Measurements from ENCODE around the gene ELMO1. TPM values are rescaled to one million over a fixed set of nuclear protein-coding genes. Genes with fewer than 3 reads are reported as not detected.

The ELMO1 gene
- total and polyA plus RNA-seq, 2 of the 13 experiments (the other 11 are each of a cell fraction or from before 2014, with no cell fraction given) = 0.11 to 0.17 TPM

DNA sequence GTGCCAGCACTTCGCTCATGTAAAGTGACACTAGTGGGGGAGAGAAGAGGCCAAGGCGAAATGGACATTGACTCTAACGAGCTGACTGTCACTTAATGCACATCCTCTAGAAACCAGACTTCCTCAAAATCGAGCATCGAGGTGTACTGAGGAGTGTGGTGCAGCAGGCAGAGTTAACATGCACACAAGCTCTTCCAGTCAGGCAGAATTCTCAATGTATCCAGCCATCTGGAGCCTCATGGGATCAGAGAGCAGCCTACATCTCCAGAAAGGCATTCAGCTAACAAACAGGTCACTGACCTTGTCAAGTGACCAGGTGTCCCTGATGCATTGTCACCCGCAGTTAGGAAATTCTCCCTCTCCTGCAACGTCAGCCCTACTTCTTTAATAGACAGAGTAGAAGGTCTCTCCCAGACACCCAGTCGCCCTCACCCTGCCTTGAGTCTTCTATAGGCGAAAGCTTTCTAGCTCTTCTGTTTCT is 464.6 kb downstream of the ELMO1 start (continued):
- TF ChIP-seq, protein P1, sequence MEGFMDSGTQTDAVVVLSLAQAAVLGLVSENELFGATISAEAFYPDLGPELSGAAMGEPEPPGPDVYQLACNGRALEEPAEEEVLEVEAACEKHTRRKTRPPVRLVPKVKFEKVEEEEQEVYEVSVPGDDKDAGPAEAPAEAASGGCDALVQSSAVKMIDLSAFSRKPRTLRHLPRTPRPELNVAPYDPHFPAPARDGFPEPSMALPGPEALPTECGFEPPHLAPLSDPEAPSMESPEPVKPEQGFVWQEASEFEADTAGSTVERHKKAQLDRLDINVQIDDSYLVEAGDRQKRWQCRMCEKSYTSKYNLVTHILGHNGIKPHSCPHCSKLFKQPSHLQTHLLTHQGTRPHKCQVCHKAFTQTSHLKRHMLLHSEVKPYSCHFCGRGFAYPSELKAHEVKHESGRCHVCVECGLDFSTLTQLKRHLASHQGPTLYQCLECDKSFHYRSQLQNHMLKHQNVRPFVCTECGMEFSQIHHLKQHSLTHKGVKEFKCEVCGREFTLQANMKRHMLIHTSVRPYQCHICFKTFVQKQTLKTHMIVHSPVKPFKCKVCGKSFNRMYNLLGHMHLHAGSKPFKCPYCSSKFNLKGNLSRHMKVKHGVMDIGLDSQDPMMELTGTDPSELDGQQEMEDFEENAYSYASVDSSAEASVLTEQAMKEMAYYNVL (CRISPR knock-in tag; IDR thresholded peaks at IDR 0.05; ENCODE audit: borderline replicate concordance) = no peak
- TF ChIP-seq RXRB (CRISPR knock-in tag; IDR thresholded peaks at IDR 0.05; ENCODE audit: borderline replicate concordance) (peak; percentile 82), IKZF4 (CRISPR knock-in tag; IDR thresholded peaks at IDR 0.05; ENCODE audit: borderline replicate concordance, low read depth, not compliant biosample characterization) (no peak), ADNP (CRISPR knock-in tag; IDR thresholded peaks at IDR 0.05) (no peak), HHEX (CRISPR knock-in tag; IDR thresholded peaks at IDR 0.05) (no peak), TP53 (CRISPR knock-in tag; conservative IDR thresholded peaks at IDR 0.05) (no peak), HNRNPL (IDR thresholded peaks at IDR 0.05; ENCODE audit: low read depth, low read length) (no peak), TEAD2 (CRISPR knock-in tag; IDR thresholded peaks at IDR 0.05) (no peak), ZNF230 (CRISPR knock-in tag; IDR thresholded peaks at IDR 0.05) (no peak), PHF8 (CRISPR knock-in tag; IDR thresholded peaks at IDR 0.05) (no peak), ZNF367 (CRISPR knock-in tag; IDR thresholded peaks at IDR 0.05; ENCODE audit: borderline replicate concordance) (no peak), YEATS4 (CRISPR knock-in tag; IDR thresholded peaks at IDR 0.05; ENCODE audit: borderline replicate concordance) (0 out of 2 replicates have a peak, but pooled peaks have one; percentile 32), ZNF260 (CRISPR knock-in tag; IDR thresholded peaks at IDR 0.05; ENCODE audit: borderline replicate concordance, low read depth) (no peak), ZNF749 (CRISPR knock-in tag; IDR thresholded peaks at IDR 0.05; ENCODE audit: borderline replicate concordance) (peak; percentile 29; the same call in 1 of the 2 replicates)
- TF ChIP-seq, protein P2, sequence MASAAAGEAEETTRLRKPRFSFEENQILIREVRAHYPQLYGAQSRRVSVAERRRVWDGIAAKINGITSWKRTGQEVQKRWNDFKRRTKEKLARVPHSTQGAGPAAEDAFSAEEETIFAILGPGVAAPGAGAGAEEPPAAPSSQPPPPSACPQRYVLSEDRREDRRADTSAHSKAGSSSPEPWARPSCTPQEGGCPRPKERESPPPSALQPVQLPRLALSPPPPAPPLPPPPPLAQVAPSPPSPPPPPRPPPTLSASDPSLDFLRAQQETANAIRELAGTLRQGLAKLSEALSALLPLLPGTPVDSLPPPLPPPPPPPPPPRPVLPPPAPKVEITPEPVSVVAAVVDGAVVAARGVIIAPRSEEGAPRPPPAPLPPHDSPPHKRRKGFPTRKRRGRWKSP (CRISPR knock-in tag; IDR thresholded peaks at IDR 0.05) = 0 out of 2 replicates have a peak, but pooled peaks have one; percentile 24
- TF ChIP-seq, protein P3, sequence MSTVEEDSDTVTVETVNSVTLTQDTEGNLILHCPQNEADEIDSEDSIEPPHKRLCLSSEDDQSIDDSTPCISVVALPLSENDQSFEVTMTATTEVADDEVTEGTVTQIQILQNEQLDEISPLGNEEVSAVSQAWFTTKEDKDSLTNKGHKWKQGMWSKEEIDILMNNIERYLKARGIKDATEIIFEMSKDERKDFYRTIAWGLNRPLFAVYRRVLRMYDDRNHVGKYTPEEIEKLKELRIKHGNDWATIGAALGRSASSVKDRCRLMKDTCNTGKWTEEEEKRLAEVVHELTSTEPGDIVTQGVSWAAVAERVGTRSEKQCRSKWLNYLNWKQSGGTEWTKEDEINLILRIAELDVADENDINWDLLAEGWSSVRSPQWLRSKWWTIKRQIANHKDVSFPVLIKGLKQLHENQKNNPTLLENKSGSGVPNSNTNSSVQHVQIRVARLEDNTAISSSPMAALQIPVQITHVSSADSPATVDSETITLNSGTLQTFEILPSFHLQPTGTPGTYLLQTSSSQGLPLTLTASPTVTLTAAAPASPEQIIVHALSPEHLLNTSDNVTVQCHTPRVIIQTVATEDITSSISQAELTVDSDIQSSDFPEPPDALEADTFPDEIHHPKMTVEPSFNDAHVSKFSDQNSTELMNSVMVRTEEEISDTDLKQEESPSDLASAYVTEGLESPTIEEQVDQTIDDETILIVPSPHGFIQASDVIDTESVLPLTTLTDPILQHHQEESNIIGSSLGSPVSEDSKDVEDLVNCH (CRISPR knock-in tag; IDR thresholded peaks at IDR 0.05) = no peak
- TF ChIP-seq, protein P4, sequence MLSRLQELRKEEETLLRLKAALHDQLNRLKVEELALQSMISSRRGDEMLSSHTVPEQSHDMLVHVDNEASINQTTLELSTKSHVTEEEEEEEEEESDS (CRISPR knock-in tag; IDR thresholded peaks at IDR 0.05; ENCODE audit: borderline replicate concordance) = no peak
- TF ChIP-seq, protein P5, sequence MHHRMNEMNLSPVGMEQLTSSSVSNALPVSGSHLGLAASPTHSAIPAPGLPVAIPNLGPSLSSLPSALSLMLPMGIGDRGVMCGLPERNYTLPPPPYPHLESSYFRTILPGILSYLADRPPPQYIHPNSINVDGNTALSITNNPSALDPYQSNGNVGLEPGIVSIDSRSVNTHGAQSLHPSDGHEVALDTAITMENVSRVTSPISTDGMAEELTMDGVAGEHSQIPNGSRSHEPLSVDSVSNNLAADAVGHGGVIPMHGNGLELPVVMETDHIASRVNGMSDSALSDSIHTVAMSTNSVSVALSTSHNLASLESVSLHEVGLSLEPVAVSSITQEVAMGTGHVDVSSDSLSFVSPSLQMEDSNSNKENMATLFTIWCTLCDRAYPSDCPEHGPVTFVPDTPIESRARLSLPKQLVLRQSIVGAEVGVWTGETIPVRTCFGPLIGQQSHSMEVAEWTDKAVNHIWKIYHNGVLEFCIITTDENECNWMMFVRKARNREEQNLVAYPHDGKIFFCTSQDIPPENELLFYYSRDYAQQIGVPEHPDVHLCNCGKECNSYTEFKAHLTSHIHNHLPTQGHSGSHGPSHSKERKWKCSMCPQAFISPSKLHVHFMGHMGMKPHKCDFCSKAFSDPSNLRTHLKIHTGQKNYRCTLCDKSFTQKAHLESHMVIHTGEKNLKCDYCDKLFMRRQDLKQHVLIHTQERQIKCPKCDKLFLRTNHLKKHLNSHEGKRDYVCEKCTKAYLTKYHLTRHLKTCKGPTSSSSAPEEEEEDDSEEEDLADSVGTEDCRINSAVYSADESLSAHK (CRISPR knock-in tag; IDR thresholded peaks at IDR 0.05; ENCODE audit: borderline replicate concordance) = no peak
- TF ChIP-seq, protein P6, sequence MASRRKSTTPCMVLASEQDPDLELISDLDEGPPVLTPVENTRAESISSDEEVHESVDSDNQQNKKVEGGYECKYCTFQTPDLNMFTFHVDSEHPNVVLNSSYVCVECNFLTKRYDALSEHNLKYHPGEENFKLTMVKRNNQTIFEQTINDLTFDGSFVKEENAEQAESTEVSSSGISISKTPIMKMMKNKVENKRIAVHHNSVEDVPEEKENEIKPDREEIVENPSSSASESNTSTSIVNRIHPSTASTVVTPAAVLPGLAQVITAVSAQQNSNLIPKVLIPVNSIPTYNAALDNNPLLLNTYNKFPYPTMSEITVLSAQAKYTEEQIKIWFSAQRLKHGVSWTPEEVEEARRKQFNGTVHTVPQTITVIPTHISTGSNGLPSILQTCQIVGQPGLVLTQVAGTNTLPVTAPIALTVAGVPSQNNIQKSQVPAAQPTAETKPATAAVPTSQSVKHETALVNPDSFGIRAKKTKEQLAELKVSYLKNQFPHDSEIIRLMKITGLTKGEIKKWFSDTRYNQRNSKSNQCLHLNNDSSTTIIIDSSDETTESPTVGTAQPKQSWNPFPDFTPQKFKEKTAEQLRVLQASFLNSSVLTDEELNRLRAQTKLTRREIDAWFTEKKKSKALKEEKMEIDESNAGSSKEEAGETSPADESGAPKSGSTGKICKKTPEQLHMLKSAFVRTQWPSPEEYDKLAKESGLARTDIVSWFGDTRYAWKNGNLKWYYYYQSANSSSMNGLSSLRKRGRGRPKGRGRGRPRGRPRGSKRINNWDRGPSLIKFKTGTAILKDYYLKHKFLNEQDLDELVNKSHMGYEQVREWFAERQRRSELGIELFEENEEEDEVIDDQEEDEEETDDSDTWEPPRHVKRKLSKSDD (CRISPR knock-in tag; IDR thresholded peaks at IDR 0.05; ENCODE audit: low read depth) = no peak

Measured in HepG2 (cell line).